HepG2 (cell line): ENCODE results near the gene PCYOX1L. TPM values are rescaled to one million over a fixed set of nuclear protein-coding genes. Genes with fewer than 3 reads are reported as not detected.

Source experiments
- DPF2 ChIP-seq: sonication (generic); formaldehyde crosslinking; IDR thresholded peaks from 2 replicates; pipeline ENCODE4 v1.4.0; 2020; ENCODE audit warnings: mild to moderate bottlenecking, low read depth, missing genetic modification reagents, borderline replicate concordance
- GATAD1 ChIP-seq: IDR thresholded peaks from 2 replicates; pipeline ENCODE4 v1.6.1; 2016; ENCODE audit warnings: missing genetic modification reagents, missing compliant biosample characterization
- KLF6 ChIP-seq: IDR thresholded peaks from 2 replicates; pipeline ENCODE4 v1.8.0; 2016; ENCODE audit warnings: missing biosample characterization, missing genetic modification reagents
- MAFG ChIP-seq: sonication (generic); formaldehyde crosslinking; IDR thresholded peaks from 2 replicates; pipeline ENCODE4 v1.5.1; 2020; ENCODE audit warnings: mild to moderate bottlenecking, missing genetic modification reagents
- MIER3 ChIP-seq: IDR thresholded peaks from 2 replicates; pipeline ENCODE4 v1.6.1; 2016; ENCODE audit warnings: missing compliant biosample characterization, borderline replicate concordance
- MTF1 ChIP-seq: sonication (generic); formaldehyde crosslinking; IDR thresholded peaks from 2 replicates; pipeline ENCODE4 v1.5.0; 2020; ENCODE audit warnings: missing genetic modification reagents
- NONO ChIP-seq, 2 experiments: fragments of 450-650 bp in 1 of 2; sonication (generic) in 1 of 2; formaldehyde crosslinking in 1 of 2; IDR thresholded peaks in 1 of 2; conservative IDR thresholded peaks in 1 of 2; 2 replicates each; pipeline versions ENCODE4 v1.6.1 to v1.8.0; 2017 to 2022; ENCODE audit warnings: mild to moderate bottlenecking in 1 of 2, missing genetic modification reagents in 1 of 2, moderate library complexity in 1 of 2
- POLR2G ChIP-seq: fragments of 200-400 bp; formaldehyde crosslinking; IDR thresholded peaks from 2 replicates; pipeline ENCODE4 v1.6.1; 2018; ENCODE audit warnings: mild to moderate bottlenecking, low read depth, low read length, moderate library complexity
- PRDM10 ChIP-seq: sonication (generic); formaldehyde crosslinking; IDR thresholded peaks from 2 replicates; pipeline ENCODE4 v1.4.0; 2020; ENCODE audit warnings: low read depth, missing genetic modification reagents
- RFX1 ChIP-seq: fragments of 450-650 bp; IDR thresholded peaks from 2 replicates; pipeline ENCODE4 v1.6.1; 2017
- SNAPC4 ChIP-seq: sonication (generic); formaldehyde crosslinking; IDR thresholded peaks from 2 replicates; pipeline ENCODE4 v1.4.0; 2020; ENCODE audit warnings: mild to moderate bottlenecking, missing genetic modification reagents
- THAP8 ChIP-seq: sonication (generic); formaldehyde crosslinking; IDR thresholded peaks from 2 replicates; pipeline ENCODE4 v1.5.1; 2020; ENCODE audit warnings: missing genetic modification reagents, mild to moderate bottlenecking, borderline replicate concordance
- ZFAT ChIP-seq: sonication (generic); formaldehyde crosslinking; conservative IDR thresholded peaks from 2 replicates; pipeline ENCODE4 v1.8.1; 2023; ENCODE audit warnings: missing genetic modification reagents, inconsistent platforms
- ZNF333 ChIP-seq: sonication (generic); formaldehyde crosslinking; IDR thresholded peaks from 2 replicates; pipeline ENCODE4 v1.4.0; 2020; ENCODE audit warnings: mild to moderate bottlenecking, missing genetic modification reagents, borderline replicate concordance
- ZNF749 ChIP-seq: sonication (generic); formaldehyde crosslinking; IDR thresholded peaks from 2 replicates; pipeline ENCODE4 v1.8.0; 2022; ENCODE audit warnings: mild to moderate bottlenecking, missing genetic modification reagents, moderate library complexity, borderline replicate concordance
- polyA plus RNA-seq, 8 experiments: library from polyadenylated mRNA; depleted of rRNA in 3 of 8; stranded (reverse) in 7 of 8; unstranded in 1 of 8; fragments of >200 nt; fragmentation: Illumina TruSeq in 4 of 8; extraction: Trizol in 4 of 8; gene quantifications; 2 replicates each; pipeline versions ENCODE4 v1.2.1 to v1.2.3, GENCODE V29; 2011 to 2016; ENCODE audit warnings: low read depth in 4 of 8, missing spikeins in 1 of 8, mixed read lengths in 1 of 8; ENCODE audit not compliant: insufficient read depth in 1 of 8
- total RNA-seq, 5 experiments: library from RNA; depleted of rRNA; stranded (reverse); fragments of >200 nt; fragmentation: Illumina TruSeq; extraction: Trizol; gene quantifications; 2 replicates each; pipeline ENCODE4 v1.2.3, GENCODE V29; 2016; ENCODE audit warnings: low read depth in 1 of 5
- TF ChIP-seq, protein P1 (sequence below): sonication (generic); formaldehyde crosslinking; IDR thresholded peaks from 2 replicates; pipeline ENCODE4 v1.4.0; 2020; ENCODE audit warnings: mild to moderate bottlenecking, low read depth, missing genetic modification reagents
- TF ChIP-seq, protein P2 (sequence below): sonication (generic); formaldehyde crosslinking; IDR thresholded peaks from 2 replicates; pipeline ENCODE4 v1.5.0; 2020; ENCODE audit warnings: mild to moderate bottlenecking, missing genetic modification reagents

Gene PCYOX1L
- total and polyA plus RNA-seq, 2 of the 13 experiments (the other 11 are each of a cell fraction or from before 2014, with no cell fraction given), result 1.00 to 3.7 TPM

DNA sequence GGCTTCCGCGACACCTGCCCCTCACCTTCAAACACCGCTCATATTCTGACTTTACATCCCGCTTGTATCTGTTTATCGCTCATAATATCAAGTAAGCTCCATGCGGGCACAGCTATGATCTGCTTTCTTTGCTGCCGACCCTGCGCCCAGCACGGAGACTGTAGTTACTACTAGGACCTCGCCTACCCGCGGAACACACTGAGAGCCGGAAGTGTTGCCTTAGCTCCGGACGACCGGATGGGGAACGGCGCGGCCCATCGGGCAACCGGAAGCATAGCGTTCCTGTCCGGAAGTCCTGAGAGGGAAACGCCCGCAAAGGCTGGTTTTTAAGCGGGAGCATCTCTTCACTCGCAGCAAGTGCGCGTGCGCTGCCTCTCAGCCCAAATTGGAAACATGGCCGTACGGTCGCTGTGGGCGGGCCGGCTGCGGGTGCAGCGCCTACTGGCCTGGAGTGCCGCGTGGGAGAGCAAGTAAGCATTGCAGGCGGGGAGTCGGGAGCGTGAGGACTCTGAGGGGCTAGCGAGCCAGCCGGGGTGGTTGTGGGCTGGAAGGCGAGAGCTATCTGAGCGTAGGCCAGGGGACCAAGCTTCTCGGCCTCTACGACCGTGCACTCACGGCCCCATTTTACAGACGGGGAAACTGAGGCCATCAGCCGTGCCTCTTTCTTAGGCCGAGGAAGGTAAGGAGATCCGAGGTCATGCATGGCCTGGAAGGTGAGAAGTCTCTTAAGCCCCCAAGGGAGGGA, 12.5 kb upstream of the PCYOX1L start, which contains the start of gene GRPEL2 (continued):
- TF ChIP-seq MAFG (CRISPR knock-in tag), result no peak
- no peak for TF ChIP-seq NONO (IDR thresholded peaks at IDR 0.05)
- TF ChIP-seq NONO (CRISPR knock-in tag; conservative IDR thresholded peaks at IDR 0.05), result peak; percentile 94
- no peak for TF ChIP-seq MIER3 (CRISPR knock-in tag)
- peak; percentile 86; the same call in 1 of the 2 replicates for TF ChIP-seq PRDM10 (CRISPR knock-in tag)
- no peak for TF ChIP-seq RFX1
- TF ChIP-seq THAP8, result peak; percentile 19; the same call in 1 of the 2 replicates
- TF ChIP-seq DPF2, result no peak
- TF ChIP-seq, protein P1, sequence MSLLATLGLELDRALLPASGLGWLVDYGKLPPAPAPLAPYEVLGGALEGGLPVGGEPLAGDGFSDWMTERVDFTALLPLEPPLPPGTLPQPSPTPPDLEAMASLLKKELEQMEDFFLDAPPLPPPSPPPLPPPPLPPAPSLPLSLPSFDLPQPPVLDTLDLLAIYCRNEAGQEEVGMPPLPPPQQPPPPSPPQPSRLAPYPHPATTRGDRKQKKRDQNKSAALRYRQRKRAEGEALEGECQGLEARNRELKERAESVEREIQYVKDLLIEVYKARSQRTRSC (CRISPR knock-in tag), result no peak
- TF ChIP-seq ZNF333 (CRISPR knock-in tag), result no peak
- TF ChIP-seq, protein P2, sequence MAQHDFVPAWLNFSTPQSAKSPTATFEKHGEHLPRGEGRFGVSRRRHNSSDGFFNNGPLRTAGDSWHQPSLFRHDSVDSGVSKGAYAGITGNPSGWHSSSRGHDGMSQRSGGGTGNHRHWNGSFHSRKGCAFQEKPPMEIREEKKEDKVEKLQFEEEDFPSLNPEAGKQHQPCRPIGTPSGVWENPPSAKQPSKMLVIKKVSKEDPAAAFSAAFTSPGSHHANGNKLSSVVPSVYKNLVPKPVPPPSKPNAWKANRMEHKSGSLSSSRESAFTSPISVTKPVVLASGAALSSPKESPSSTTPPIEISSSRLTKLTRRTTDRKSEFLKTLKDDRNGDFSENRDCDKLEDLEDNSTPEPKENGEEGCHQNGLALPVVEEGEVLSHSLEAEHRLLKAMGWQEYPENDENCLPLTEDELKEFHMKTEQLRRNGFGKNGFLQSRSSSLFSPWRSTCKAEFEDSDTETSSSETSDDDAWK, result no peak
- peak; percentile 94 for TF ChIP-seq GATAD1 (CRISPR knock-in tag)
- TF ChIP-seq ZFAT (CRISPR knock-in tag), result no peak
- TF ChIP-seq KLF6, result 0 out of 2 replicates have a peak, but pooled peaks have one; percentile 44
- TF ChIP-seq SNAPC4 (CRISPR knock-in tag), result peak; percentile 72
- no peak for TF ChIP-seq MTF1 (CRISPR knock-in tag)
- TF ChIP-seq POLR2G, result peak; percentile 96
- TF ChIP-seq ZNF749 (CRISPR knock-in tag), result peak; percentile 94; the same call in 1 of the 2 replicates
